Bronchial smooth muscle cell (primary cell): ENCODE results near the gene SPATA7. TPM values are rescaled to one million over a fixed set of nuclear protein-coding genes. Genes with fewer than 3 reads are reported as not detected.

Experiments
- total RNA-seq: library from RNA; depleted of rRNA; stranded (reverse); fragments of >200 nt; gene quantifications from 2 replicates; pipeline ENCODE4 v1.2.1, GENCODE V29; 2014

SPATA7 gene, protein sequence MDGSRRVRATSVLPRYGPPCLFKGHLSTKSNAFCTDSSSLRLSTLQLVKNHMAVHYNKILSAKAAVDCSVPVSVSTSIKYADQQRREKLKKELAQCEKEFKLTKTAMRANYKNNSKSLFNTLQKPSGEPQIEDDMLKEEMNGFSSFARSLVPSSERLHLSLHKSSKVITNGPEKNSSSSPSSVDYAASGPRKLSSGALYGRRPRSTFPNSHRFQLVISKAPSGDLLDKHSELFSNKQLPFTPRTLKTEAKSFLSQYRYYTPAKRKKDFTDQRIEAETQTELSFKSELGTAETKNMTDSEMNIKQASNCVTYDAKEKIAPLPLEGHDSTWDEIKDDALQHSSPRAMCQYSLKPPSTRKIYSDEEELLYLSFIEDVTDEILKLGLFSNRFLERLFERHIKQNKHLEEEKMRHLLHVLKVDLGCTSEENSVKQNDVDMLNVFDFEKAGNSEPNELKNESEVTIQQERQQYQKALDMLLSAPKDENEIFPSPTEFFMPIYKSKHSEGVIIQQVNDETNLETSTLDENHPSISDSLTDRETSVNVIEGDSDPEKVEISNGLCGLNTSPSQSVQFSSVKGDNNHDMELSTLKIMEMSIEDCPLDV
- 11.8 and 13.8 TPM in 2 replicates for total RNA-seq

GRCh38 chr14:88385212-88386101 lies at the start of gene SPATA7:
SPATA7 (plus strand) TSS chr14:88385657; CDS start chr14:88385819, 162 bp downstream.

Other genes with a start within 250 kb of the SPATA7 start
- gene KCNK10, start 62.4 kb upstream of the SPATA7 start, total RNA-seq: not detected in 2 replicates
- gene PTPN21, start 169.3 kb downstream of the SPATA7 start, total RNA-seq: 6.9 and 8.2 TPM in 2 replicates
- gene ZC3H14, start 177.4 kb downstream of the SPATA7 start, total RNA-seq: 36.9 and 48.9 TPM in 2 replicates